GM19239 (cell line): ENCODE data around the gene MRPS6.

Experiments used
- DNase-seq: peaks from one replicate; pipeline ENCODE4 v3.0.0; 2011; ENCODE audit warnings: low spot score; ENCODE audit not compliant: insufficient read length
- FAIRE-seq: peaks from 2 replicates; lab custom pipeline; 2011; peaks lifted over from hg19 to GRCh38; lab: Jason Lieb, UNC

The MRPS6 gene

DNA sequence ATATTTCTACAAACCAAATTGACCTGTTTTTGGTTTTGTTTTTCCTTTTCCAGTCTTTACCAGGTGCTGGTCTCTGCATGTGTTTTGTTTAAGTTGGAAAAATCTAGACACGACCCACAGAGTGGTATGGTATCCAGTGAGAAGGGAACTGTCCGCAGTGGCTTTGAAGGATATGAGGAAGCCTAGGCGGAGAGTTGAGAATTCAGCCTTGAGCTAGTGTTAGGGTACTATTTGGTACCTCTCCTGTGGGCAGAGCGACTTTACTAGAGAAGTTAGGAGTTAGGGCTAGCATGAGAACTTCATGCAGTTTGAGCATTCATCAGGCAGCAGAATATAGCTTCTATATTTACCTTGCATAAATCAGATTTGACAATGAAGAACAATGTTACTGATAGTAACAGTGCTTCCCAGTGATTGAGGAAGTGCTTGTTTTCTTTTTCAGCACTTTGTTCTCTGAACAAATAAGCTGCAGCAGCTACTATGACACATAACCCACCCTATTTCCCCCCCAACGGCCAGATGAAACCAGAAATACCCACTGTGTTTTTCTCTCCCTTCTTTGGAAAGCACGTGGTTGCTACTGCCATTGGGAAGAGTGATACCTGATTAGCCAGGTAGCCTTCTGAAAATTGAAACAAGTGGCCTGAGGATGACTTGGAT lies 19.0 kb downstream of the MRPS6 start:
- FAIRE-seq (no peak), DNase-seq (no peak)

DNA sequence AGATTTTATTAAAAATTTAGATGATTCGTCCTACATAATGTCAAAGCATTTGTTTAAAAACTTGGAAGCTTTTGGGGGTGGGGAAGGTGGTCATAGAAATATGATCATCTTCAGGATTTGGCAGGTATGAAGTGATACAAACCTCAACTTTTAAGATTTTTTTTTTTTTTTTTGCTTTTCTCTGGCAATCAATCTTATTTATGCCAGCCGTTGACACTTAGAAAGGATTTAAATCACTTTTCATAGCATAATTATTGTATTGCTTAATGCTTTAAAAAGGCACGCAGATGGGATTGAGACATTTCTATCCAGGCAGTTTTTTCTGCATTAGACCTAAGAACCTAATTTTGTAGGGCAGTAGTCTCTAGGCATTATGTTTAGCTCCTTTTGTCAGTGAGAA lies 19.7 kb downstream of the MRPS6 start:
- no peak for DNase-seq
- no peak for FAIRE-seq

- DNase-seq = no peak
- no peak for FAIRE-seq
Measured at GRCh38 chr21:34094949-34095348, 21.6 kb downstream of the MRPS6 start.

- FAIRE-seq = no peak
- DNase-seq = no peak
Measured at GRCh38 chr21:34097442-34097841, 24.1 kb downstream of the MRPS6 start.

DNA sequence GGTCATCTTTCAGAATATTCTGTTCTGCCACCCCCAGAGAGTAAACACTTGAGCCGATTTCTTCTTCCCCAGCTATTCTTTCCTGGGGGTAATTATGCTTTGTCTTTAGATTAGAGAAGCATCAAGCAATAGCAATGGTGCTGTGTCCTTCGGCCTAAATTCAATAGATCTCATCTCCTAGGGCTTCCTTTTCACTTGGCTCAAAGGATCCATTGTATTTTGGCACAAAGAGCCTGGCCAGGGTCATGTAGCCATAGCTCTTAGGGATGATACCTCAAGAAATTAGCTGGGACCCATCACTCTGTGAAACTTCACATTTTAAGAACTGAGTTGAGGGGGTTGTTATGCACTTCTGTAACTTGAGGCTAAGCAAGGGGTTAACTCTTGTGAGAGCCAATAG lies 27.0 kb downstream of the MRPS6 start:
- DNase-seq (no peak), FAIRE-seq (no peak)

DNA sequence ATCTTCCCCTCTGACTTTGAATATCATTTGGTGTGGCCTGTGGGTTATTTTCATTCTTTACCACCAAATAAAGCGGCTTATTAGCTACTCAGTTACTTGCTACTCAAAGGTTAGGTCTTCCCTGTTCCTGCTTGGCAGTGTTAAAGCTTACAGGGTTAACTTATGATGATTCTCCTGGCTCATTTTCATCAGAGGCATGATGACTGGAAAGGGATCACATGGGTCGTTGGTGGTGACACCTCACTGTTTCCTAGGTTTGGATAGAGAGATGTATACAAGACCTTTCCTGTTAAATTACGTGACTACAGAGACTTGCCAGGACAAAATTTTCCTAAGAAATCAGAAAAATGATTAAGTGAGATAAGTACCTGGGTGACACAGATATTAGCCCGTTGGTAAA lies 27.4 kb downstream of the MRPS6 start:
- FAIRE-seq = no peak
- DNase-seq = no peak

DNA sequence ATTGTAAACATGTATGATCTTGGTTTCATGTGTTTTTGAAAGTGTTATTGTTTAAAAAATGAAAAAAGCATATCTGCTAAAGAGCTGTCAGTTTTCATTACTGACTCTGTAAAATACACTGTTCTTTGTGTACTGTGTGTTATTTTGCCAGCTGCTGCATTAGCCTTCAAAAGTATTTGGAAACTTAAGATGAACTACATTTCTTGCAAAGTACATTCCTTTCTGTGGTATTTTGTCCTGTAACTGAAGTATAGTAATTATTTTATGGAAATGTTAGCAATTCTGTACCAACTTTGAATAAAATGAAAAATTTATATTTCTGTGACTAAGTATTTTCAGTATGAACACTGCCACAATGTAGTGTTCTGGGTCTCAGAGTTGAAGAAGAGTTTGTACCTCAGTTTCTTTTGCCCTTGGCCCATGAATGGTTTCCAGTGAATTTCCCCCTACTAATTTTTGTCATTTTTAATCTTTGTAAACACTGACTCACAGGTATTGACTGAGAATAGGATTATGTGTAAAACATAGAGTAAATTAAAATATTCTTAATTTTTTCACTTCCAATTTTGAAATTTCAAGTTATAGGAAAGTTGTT lies 32.7 kb downstream of the MRPS6 start:
- DNase-seq (no peak), FAIRE-seq (no peak)

DNA sequence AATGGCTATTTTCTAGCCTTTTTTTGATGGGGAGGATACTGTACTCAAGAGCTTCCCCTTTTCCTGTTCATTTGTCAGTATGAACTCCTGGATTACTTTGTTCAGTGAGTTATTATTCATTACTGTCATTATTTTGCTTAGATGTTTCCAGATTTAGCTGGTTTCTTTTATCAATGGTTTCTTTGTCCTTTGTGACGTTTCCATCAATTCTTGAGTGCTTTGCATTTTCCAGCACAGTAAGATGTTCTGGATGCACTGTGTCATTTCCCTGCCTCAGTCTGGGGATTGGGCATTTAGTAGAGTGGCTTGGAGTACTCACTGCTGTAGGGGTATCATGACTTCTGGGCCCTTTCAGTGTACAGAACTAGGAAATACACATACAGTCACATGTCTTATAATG lies 34.2 kb downstream of the MRPS6 start:
- DNase-seq (no peak), FAIRE-seq (no peak)

GRCh38 chr21:34109075-34109474 lies 35.7 kb downstream of the MRPS6 start:
- FAIRE-seq (no peak), DNase-seq (no peak)

GRCh38 chr21:34110594-34111202 lies 37.3 kb downstream of the MRPS6 start:
- DNase-seq = no peak
- no peak for FAIRE-seq

- DNase-seq (no peak), FAIRE-seq (no peak)
Measured at GRCh38 chr21:34112316-34113033, 39.1 kb downstream of the MRPS6 start.

- DNase-seq (no peak), FAIRE-seq (no peak)
Measured at GRCh38 chr21:34113842-34114241, 40.5 kb downstream of the MRPS6 start.

- DNase-seq (no peak), FAIRE-seq (no peak)
Measured at GRCh38 chr21:34115160-34115559, 41.8 kb downstream of the MRPS6 start.

GRCh38 chr21:34116569-34116968 lies 43.2 kb downstream of the MRPS6 start:
- no peak for DNase-seq
- FAIRE-seq = no peak

- DNase-seq (no peak), FAIRE-seq (no peak)
Measured at GRCh38 chr21:34120867-34121266, 47.5 kb downstream of the MRPS6 start.

GRCh38 chr21:34122047-34122446 lies 48.7 kb downstream of the MRPS6 start:
- DNase-seq (no peak), FAIRE-seq (no peak)

- FAIRE-seq (no peak), DNase-seq (no peak)
Measured at GRCh38 chr21:34123609-34124008, 50.2 kb downstream of the MRPS6 start.

DNA sequence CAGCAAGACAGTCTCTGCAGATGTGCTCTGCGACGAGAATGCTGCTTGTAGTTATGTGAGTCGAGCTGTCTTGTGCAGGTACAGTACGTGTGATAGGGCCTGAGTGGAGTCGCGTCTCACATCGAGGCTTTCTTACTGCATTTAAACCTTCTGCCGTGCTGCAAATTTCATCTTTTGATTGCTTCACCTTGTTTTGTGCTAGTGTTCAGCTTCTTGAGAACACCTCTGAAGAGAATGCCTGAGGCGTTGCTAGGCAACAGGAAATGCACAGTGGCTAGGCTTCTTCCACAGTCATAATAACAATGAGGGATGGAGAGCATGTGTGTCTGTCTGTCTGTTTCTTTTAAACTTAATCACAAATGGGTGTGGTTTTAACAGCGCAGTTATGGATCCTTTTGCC lies 52.9 kb downstream of the MRPS6 start:
- FAIRE-seq (no peak), DNase-seq (no peak)

GRCh38 chr21:34126691-34127090 lies 53.3 kb downstream of the MRPS6 start:
- no peak for FAIRE-seq

DNA sequence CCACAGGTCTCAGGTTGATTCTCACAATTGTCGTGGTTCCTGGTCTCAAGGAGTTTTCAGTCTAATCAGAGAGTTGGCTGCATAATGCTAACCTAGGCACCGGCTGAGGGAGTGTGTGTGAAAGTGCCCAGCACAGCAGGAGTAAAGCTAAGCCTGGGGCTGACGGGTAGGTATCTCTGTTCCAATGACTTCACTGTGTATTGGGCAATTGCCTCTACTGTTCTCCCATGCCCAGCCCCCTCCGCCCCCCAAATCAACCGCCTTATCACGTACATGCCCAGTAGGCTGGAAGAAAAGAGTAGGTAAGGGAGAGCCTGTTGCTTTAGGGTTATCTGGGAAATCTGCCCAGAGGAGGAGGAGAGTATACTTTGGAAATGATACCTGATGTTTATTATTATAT lies 54.7 kb downstream of the MRPS6 start:
- DNase-seq (no peak), FAIRE-seq (no peak)

More at GRCh38 chr21:34126691-34127090, 53.3 kb downstream of the MRPS6 start:
- DNase-seq = no peak

- FAIRE-seq (no peak), DNase-seq (no peak)
Measured at GRCh38 chr21:34128674-34129038, 55.3 kb downstream of the MRPS6 start.
